ENCODE measurements around the gene TRAPPC2L.
"Not testable (repeated sequence)": the region's sequence is repeated elsewhere in the genome, so short reads cannot be mapped to it uniquely, and the experiment has no call there.

TRAPPC2L gene

GRCh38 chr16:88888057-88888456, 31.1 kb downstream of the TRAPPC2L start:
- DNase-seq (ENCODE audit: low read depth in 1 of 2, low spot score in 1 of 2) = no peak

GRCh38 chr16:88888461-88889387, 31.8 kb downstream of the TRAPPC2L start:
- DNase-seq (ENCODE audit: low read depth in 1 of 2, low spot score in 1 of 2) = no peak

GRCh38 chr16:88889702-88890352, 32.9 kb downstream of the TRAPPC2L start:
- DNase-seq (ENCODE audit: low read depth in 1 of 2, low spot score in 1 of 2) = not testable (repeated sequence)

GRCh38 chr16:88891083-88891482, 34.2 kb downstream of the TRAPPC2L start:
- no peak for DNase-seq (ENCODE audit: low read depth in 1 of 2, low spot score in 1 of 2)

GRCh38 chr16:88892065-88892464, 35.1 kb downstream of the TRAPPC2L start:
- DNase-seq (ENCODE audit: low read depth in 1 of 2, low spot score in 1 of 2) = no peak

- no peak for DNase-seq (ENCODE audit: low read depth in 1 of 2, low spot score in 1 of 2)
Measured at GRCh38 chr16:88893127-88893968, 36.4 kb downstream of the TRAPPC2L start.

GRCh38 chr16:88894266-88894665, 37.3 kb downstream of the TRAPPC2L start:
- not testable (repeated sequence) for DNase-seq (ENCODE audit: low read depth in 1 of 2, low spot score in 1 of 2)

GRCh38 chr16:88894681-88895300, 37.9 kb downstream of the TRAPPC2L start:
- no peak for DNase-seq (ENCODE audit: low read depth in 1 of 2, low spot score in 1 of 2)

GRCh38 chr16:88895335-88895734, 38.4 kb downstream of the TRAPPC2L start:
- DNase-seq (ENCODE audit: low read depth in 1 of 2, low spot score in 1 of 2) = no peak

GRCh38 chr16:88896238-88897070, 39.5 kb downstream of the TRAPPC2L start:
- no peak for DNase-seq (ENCODE audit: low read depth in 1 of 2, low spot score in 1 of 2)

GRCh38 chr16:88897696-88898425, 40.9 kb downstream of the TRAPPC2L start:
- no peak for DNase-seq (ENCODE audit: low read depth in 1 of 2, low spot score in 1 of 2)

- no peak for DNase-seq (ENCODE audit: low read depth in 1 of 2, low spot score in 1 of 2)
Measured at GRCh38 chr16:88899901-88900661, 43.2 kb downstream of the TRAPPC2L start.

GRCh38 chr16:88900662-88901052, 43.7 kb downstream of the TRAPPC2L start:
- DNase-seq (ENCODE audit: low read depth in 1 of 2, low spot score in 1 of 2) = no peak

- DNase-seq (ENCODE audit: low read depth in 1 of 2, low spot score in 1 of 2) = no peak
Measured at GRCh38 chr16:88901718-88902337, 44.9 kb downstream of the TRAPPC2L start.

GRCh38 chr16:88902744-88903143, 45.8 kb downstream of the TRAPPC2L start:
- DNase-seq (ENCODE audit: low read depth in 1 of 2, low spot score in 1 of 2) = no peak

GRCh38 chr16:88903267-88903666, 46.3 kb downstream of the TRAPPC2L start:
- DNase-seq (ENCODE audit: low read depth in 1 of 2, low spot score in 1 of 2) = no peak

GRCh38 chr16:88904676-88905365, 47.9 kb downstream of the TRAPPC2L start:
- no peak for DNase-seq (ENCODE audit: low read depth in 1 of 2, low spot score in 1 of 2)

- no peak for DNase-seq (ENCODE audit: low read depth in 1 of 2, low spot score in 1 of 2)
Measured at GRCh38 chr16:88905563-88905962, 48.6 kb downstream of the TRAPPC2L start.

Data from stimulated activated CD4-positive, alpha-beta T cell treated with anti-CD3 and anti-CD28 coated beads, Interleukin-15, amount 100 ng/mL, for 1 hour (primary cell).